ENCODE measurements around the gene C17orf107.

GRCh38 chr17:4861052-4861451 is 38.3 kb upstream of the C17orf107 start:
- TF ChIP-seq CTCF (conservative IDR thresholded peaks at IDR 0.05; ENCODE audit: low read length): no peak
- TF ChIP-seq EZH2phosphoT487 (IDR thresholded peaks at IDR 0.05; ENCODE audit: borderline replicate concordance, low read depth, low read length): no peak

Data from OCI-LY7 (cell line).